ENCODE measurements around the gene NAALADL2.

DNA sequence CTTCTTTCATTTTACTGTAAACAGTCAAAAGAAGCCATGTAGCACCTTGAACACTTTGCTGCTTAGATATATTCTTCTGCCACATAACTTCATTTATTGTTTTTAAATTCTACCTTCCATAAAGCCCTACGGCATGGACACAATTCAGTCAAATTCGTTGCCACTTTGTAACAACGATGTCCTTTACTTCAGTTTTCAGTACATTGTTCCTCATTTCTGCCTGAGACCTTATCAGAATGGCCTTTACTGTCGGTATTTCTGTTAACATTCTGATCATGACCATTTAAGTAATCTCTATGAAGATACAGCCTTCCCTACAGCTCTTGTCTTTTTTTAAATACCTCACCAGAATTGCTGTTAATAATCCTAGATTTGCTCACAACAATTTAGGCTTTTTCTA, 466.9 kb downstream of the NAALADL2 start:
- TF ChIP-seq, protein P1, sequence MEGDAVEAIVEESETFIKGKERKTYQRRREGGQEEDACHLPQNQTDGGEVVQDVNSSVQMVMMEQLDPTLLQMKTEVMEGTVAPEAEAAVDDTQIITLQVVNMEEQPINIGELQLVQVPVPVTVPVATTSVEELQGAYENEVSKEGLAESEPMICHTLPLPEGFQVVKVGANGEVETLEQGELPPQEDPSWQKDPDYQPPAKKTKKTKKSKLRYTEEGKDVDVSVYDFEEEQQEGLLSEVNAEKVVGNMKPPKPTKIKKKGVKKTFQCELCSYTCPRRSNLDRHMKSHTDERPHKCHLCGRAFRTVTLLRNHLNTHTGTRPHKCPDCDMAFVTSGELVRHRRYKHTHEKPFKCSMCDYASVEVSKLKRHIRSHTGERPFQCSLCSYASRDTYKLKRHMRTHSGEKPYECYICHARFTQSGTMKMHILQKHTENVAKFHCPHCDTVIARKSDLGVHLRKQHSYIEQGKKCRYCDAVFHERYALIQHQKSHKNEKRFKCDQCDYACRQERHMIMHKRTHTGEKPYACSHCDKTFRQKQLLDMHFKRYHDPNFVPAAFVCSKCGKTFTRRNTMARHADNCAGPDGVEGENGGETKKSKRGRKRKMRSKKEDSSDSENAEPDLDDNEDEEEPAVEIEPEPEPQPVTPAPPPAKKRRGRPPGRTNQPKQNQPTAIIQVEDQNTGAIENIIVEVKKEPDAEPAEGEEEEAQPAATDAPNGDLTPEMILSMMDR (IDR thresholded peaks at IDR 0.05) = no peak
- TF ChIP-seq, protein P2, sequence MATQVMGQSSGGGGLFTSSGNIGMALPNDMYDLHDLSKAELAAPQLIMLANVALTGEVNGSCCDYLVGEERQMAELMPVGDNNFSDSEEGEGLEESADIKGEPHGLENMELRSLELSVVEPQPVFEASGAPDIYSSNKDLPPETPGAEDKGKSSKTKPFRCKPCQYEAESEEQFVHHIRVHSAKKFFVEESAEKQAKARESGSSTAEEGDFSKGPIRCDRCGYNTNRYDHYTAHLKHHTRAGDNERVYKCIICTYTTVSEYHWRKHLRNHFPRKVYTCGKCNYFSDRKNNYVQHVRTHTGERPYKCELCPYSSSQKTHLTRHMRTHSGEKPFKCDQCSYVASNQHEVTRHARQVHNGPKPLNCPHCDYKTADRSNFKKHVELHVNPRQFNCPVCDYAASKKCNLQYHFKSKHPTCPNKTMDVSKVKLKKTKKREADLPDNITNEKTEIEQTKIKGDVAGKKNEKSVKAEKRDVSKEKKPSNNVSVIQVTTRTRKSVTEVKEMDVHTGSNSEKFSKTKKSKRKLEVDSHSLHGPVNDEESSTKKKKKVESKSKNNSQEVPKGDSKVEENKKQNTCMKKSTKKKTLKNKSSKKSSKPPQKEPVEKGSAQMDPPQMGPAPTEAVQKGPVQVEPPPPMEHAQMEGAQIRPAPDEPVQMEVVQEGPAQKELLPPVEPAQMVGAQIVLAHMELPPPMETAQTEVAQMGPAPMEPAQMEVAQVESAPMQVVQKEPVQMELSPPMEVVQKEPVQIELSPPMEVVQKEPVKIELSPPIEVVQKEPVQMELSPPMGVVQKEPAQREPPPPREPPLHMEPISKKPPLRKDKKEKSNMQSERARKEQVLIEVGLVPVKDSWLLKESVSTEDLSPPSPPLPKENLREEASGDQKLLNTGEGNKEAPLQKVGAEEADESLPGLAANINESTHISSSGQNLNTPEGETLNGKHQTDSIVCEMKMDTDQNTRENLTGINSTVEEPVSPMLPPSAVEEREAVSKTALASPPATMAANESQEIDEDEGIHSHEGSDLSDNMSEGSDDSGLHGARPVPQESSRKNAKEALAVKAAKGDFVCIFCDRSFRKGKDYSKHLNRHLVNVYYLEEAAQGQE (IDR thresholded peaks at IDR 0.05) = no peak
- TF ChIP-seq POLR2A (IDR thresholded peaks at IDR 0.05; ENCODE audit: low read length) (no peak), KDM5A (IDR thresholded peaks at IDR 0.05) (no peak), EP300 (IDR thresholded peaks at IDR 0.05) (no peak), ESRRA (IDR thresholded peaks at IDR 0.05; ENCODE audit: borderline replicate concordance, low read length) (no peak), PHF8 (IDR thresholded peaks at IDR 0.05; ENCODE audit: borderline replicate concordance, low read depth) (no peak), EHMT2 (IDR thresholded peaks at IDR 0.05; ENCODE audit: low read depth) (no peak), MAZ (IDR thresholded peaks at IDR 0.05; ENCODE audit: borderline replicate concordance, low read depth, low read length) (no peak), POLR2AphosphoS2 (conservative IDR thresholded peaks at IDR 0.05; ENCODE audit: low read length) (no peak), KDM1A (IDR thresholded peaks at IDR 0.05; ENCODE audit: low read depth) (no peak)
- TF ChIP-seq, protein P3, sequence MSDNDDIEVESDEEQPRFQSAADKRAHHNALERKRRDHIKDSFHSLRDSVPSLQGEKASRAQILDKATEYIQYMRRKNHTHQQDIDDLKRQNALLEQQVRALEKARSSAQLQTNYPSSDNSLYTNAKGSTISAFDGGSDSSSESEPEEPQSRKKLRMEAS (IDR thresholded peaks at IDR 0.05) = no peak

All from A549 (cell line).